Breast epithelium (tissue), 3 donors: Measurements from ENCODE around the gene ASPA.

Source experiments
- CTCF ChIP-seq, 3 donors: fragments of 450-650 bp; IDR thresholded peaks; one replicate each; pipeline ENCODE4 v1.5.1; 2016 to 2017; ENCODE audit warnings: antibody characterized with exemption in 3 of 3, mild to moderate bottlenecking in 3 of 3, moderate library complexity in 3 of 3
- POLR2A ChIP-seq: fragments of 450-650 bp; IDR thresholded peaks from one replicate; pipeline ENCODE4 v1.6.1; 2016; ENCODE audit warnings: antibody characterized with exemption, mild to moderate bottlenecking, moderate library complexity
- POLR2AphosphoS5 ChIP-seq, 3 donors: sonication (generic); formaldehyde crosslinking; IDR thresholded peaks; one replicate each; pipeline ENCODE4 v1.6.1; 2017; ENCODE audit warnings: antibody characterized with exemption in 3 of 3

- TF ChIP-seq POLR2A: no peak
- TF ChIP-seq CTCF (IDR thresholded peaks at IDR 0.05): peak in 2 of 3 donors; percentile 26 to 42
- no peak for TF ChIP-seq POLR2AphosphoS5 (IDR thresholded peaks at IDR 0.05)
Measured at GRCh38 chr17:3535253-3535995, 59.6 kb downstream of the ASPA start.
